Measurements from ENCODE around the gene CMIP. TPM values are rescaled to one million over a fixed set of nuclear protein-coding genes. Genes with fewer than 3 reads are reported as not detected.

The CMIP gene
- polyA plus RNA-seq, 3 donors from 2014 or later, result 0.53 to 1.7 TPM; not detected in 1

GRCh38 chr16:81587626-81588160, 143.1 kb downstream of the CMIP start:
- Mint-ChIP-seq H3K27me3 (ENCODE audit: low read depth in 3 of 3) (peaks cover 0 to 7% (median 3%) of the 10 kb centered on the region in 3 donors), H3K36me3 (peaks cover 0 to 9% (median 4%) of the 10 kb centered on the region in 3 donors), H3K4me3 (no peak overlapping the region), H3K27ac (peak overlapping the region in 4 of 6 donors; percentile 31 to 80 (median 52)), H3K4me1 (peaks cover 42 to 75% of the 10 kb centered on the region in 2 donors), H3K9me3 (no peaks in the 10 kb centered on the region)
- no peak for DNase-seq

- Mint-ChIP-seq H3K4me3 (no peak overlapping the region), H3K27ac (peak overlapping the region in 5 of 6 donors; percentile 40 to 85 (median 65)), H3K27me3 (ENCODE audit: low read depth in 3 of 3) (peaks cover 0 to 6% (median 3%) of the 10 kb centered on the region in 3 donors), H3K36me3 (peaks cover 0 to 9% (median 4%) of the 10 kb centered on the region in 3 donors), H3K9me3 (no peaks in the 10 kb centered on the region), H3K4me1 (peaks cover 39 to 67% of the 10 kb centered on the region in 2 donors)
- DNase-seq, result no peak
Measured at GRCh38 chr16:81588326-81589081, 143.9 kb downstream of the CMIP start.

- no peaks in the 10 kb centered on the region for H3K9me3 Mint-ChIP-seq
- peaks cover 3 to 5% (median 3%) of the 10 kb centered on the region in 3 donors for H3K27me3 Mint-ChIP-seq (ENCODE audit: low read depth in 3 of 3)
- peaks cover 0 to 6% (median 0%) of the 10 kb centered on the region in 3 donors for H3K36me3 Mint-ChIP-seq
- H3K4me1 Mint-ChIP-seq, result peaks cover 39 to 58% of the 10 kb centered on the region in 2 donors
- H3K4me3 Mint-ChIP-seq, result no peak overlapping the region
- DNase-seq, result no peak
- peak overlapping the region in 3 of 6 donors; percentile 12 to 66 (median 20) for H3K27ac Mint-ChIP-seq
Measured at GRCh38 chr16:81589975-81590650, 145.5 kb downstream of the CMIP start.

GRCh38 chr16:81590714-81591544, 146.3 kb downstream of the CMIP start:
- Mint-ChIP-seq H3K36me3 (peaks cover 0 to 6% (median 0%) of the 10 kb centered on the region in 3 donors), H3K27ac (peak overlapping the region; percentile 7 to 61 (median 28)), H3K9me3 (no peaks in the 10 kb centered on the region), H3K27me3 (ENCODE audit: low read depth in 3 of 3) (peaks cover 3 to 5% (median 3%) of the 10 kb centered on the region in 3 donors), H3K4me1 (peaks cover 42 to 61% of the 10 kb centered on the region in 2 donors), H3K4me3 (no peak overlapping the region)
- DNase-seq, result no peak

- peak overlapping the region; percentile 7 to 62 (median 44) for H3K27ac Mint-ChIP-seq
- H3K4me1 Mint-ChIP-seq, result peaks cover 45 to 61% of the 10 kb centered on the region in 2 donors
- no peak overlapping the region for H3K4me3 Mint-ChIP-seq
- peaks cover 3 to 5% (median 3%) of the 10 kb centered on the region in 3 donors for H3K27me3 Mint-ChIP-seq (ENCODE audit: low read depth in 3 of 3)
- no peak for DNase-seq
- peaks cover 0 to 6% (median 0%) of the 10 kb centered on the region in 3 donors for H3K36me3 Mint-ChIP-seq
- H3K9me3 Mint-ChIP-seq, result no peaks in the 10 kb centered on the region
Measured at GRCh38 chr16:81591545-81591870, 146.9 kb downstream of the CMIP start.

- H3K9me3 Mint-ChIP-seq, result no peaks in the 10 kb centered on the region
- peak overlapping the region in 3 of 6 donors; percentile 17 to 80 (median 55) for H3K27ac Mint-ChIP-seq
- H3K36me3 Mint-ChIP-seq, result peaks cover 0 to 6% (median 0%) of the 10 kb centered on the region in 3 donors
- H3K4me3 Mint-ChIP-seq, result no peak overlapping the region
- peaks cover 2 to 3% (median 3%) of the 10 kb centered on the region in 3 donors for H3K27me3 Mint-ChIP-seq (ENCODE audit: low read depth in 3 of 3)
- peaks cover 46 to 63% of the 10 kb centered on the region in 2 donors for H3K4me1 Mint-ChIP-seq
- no peak for DNase-seq
Measured at GRCh38 chr16:81592353-81592866, 147.8 kb downstream of the CMIP start.

GRCh38 chr16:81593481-81593880, 148.9 kb downstream of the CMIP start:
- no peak for DNase-seq
- H3K27me3 Mint-ChIP-seq (ENCODE audit: low read depth in 3 of 3), result peaks cover 2 to 3% (median 3%) of the 10 kb centered on the region in 3 donors
- H3K36me3 Mint-ChIP-seq, result peaks cover 0 to 5% (median 0%) of the 10 kb centered on the region in 3 donors
- peaks cover 53 to 68% of the 10 kb centered on the region in 2 donors for H3K4me1 Mint-ChIP-seq
- peak overlapping the region in 3 of 6 donors; percentile 49 to 81 (median 61) for H3K27ac Mint-ChIP-seq
- H3K9me3 Mint-ChIP-seq, result no peaks in the 10 kb centered on the region
- H3K4me3 Mint-ChIP-seq, result no peak overlapping the region

GRCh38 chr16:81595629-81596292, 151.2 kb downstream of the CMIP start:
- H3K36me3 Mint-ChIP-seq, result no peaks in the 10 kb centered on the region
- H3K27me3 Mint-ChIP-seq (ENCODE audit: low read depth in 3 of 3), result peaks cover 2 to 3% (median 3%) of the 10 kb centered on the region in 3 donors
- H3K27ac Mint-ChIP-seq, result peak overlapping the region; percentile 44 to 91 (median 82)
- peak; percentile 15 to 45 (median 26) for DNase-seq
- H3K4me1 Mint-ChIP-seq, result peaks cover 55 to 72% of the 10 kb centered on the region in 2 donors
- no peaks in the 10 kb centered on the region for H3K9me3 Mint-ChIP-seq
- H3K4me3 Mint-ChIP-seq, result peak overlapping the region in 2 of 5 donors; percentile 17 to 29

GRCh38 chr16:81597079-81597658, 152.6 kb downstream of the CMIP start:
- Mint-ChIP-seq H3K4me1 (peaks cover 51 to 72% of the 10 kb centered on the region in 2 donors), H3K9me3 (no peaks in the 10 kb centered on the region), H3K27me3 (ENCODE audit: low read depth in 3 of 3) (peaks cover 2 to 4% (median 3%) of the 10 kb centered on the region in 3 donors), H3K4me3 (no peak overlapping the region), H3K36me3 (no peaks in the 10 kb centered on the region), H3K27ac (peak overlapping the region in 4 of 6 donors; percentile 37 to 57 (median 50))
- no peak for DNase-seq

- peaks cover 54 to 72% of the 10 kb centered on the region in 2 donors for H3K4me1 Mint-ChIP-seq
- H3K27me3 Mint-ChIP-seq (ENCODE audit: low read depth in 3 of 3), result peaks cover 2 to 4% (median 4%) of the 10 kb centered on the region in 3 donors
- H3K4me3 Mint-ChIP-seq, result peak overlapping the region in 1 of 5 donors; percentile 33
- H3K27ac Mint-ChIP-seq, result peak overlapping the region in 5 of 6 donors; percentile 6 to 62 (median 53)
- no peaks in the 10 kb centered on the region for H3K36me3 Mint-ChIP-seq
- no peaks in the 10 kb centered on the region for H3K9me3 Mint-ChIP-seq
- DNase-seq, result no peak
Measured at GRCh38 chr16:81598083-81598482, 153.5 kb downstream of the CMIP start.

- peaks cover 54 to 77% of the 10 kb centered on the region in 2 donors for H3K4me1 Mint-ChIP-seq
- H3K27ac Mint-ChIP-seq, result peak overlapping the region in 4 of 6 donors; percentile 6 to 67 (median 40)
- H3K4me3 Mint-ChIP-seq, result no peak overlapping the region
- H3K9me3 Mint-ChIP-seq, result no peaks in the 10 kb centered on the region
- no peak for DNase-seq
- peaks cover 0 to 4% (median 4%) of the 10 kb centered on the region in 3 donors for H3K27me3 Mint-ChIP-seq (ENCODE audit: low read depth in 3 of 3)
- no peaks in the 10 kb centered on the region for H3K36me3 Mint-ChIP-seq
Measured at GRCh38 chr16:81599034-81599744, 154.6 kb downstream of the CMIP start.

GRCh38 chr16:81600275-81600674, 155.7 kb downstream of the CMIP start:
- no peaks in the 10 kb centered on the region for H3K36me3 Mint-ChIP-seq
- H3K27ac Mint-ChIP-seq, result peak overlapping the region in 2 of 6 donors; percentile 19 to 71
- no peak overlapping the region for H3K4me3 Mint-ChIP-seq

More at GRCh38 chr16:81600275-81600674, 155.7 kb downstream of the CMIP start:
- Mint-ChIP-seq H3K9me3 (no peaks in the 10 kb centered on the region), H3K4me1 (peaks cover 49 to 71% of the 10 kb centered on the region in 2 donors), H3K27me3 (ENCODE audit: low read depth in 3 of 3) (peaks cover 0 to 2% (median 2%) of the 10 kb centered on the region in 3 donors)
- DNase-seq, result no peak
